Activated T-cell treated with anti-CD3 and anti-CD28 coated beads, Interleukin-2, amount 50 U/mL, for 24 hours (primary cell): Measurements from ENCODE around the gene POLD2.

Source experiments
- DNase-seq: peaks from one replicate; pipeline ENCODE4 v3.0.0-alpha.2; 2020
- H3K27ac Mint-ChIP-seq: 2 replicates; pipeline ENCODE4 v1.8.0; 2020; ENCODE audit warnings: mild to moderate bottlenecking, mixed read lengths
- H3K27me3 Mint-ChIP-seq: 2 replicates; pipeline ENCODE4 v1.8.0; 2020; ENCODE audit warnings: mixed read lengths
- H3K36me3 Mint-ChIP-seq: 2 replicates; pipeline ENCODE4 v1.8.0; 2020; ENCODE audit warnings: low read depth, mixed read lengths
- H3K4me1 Mint-ChIP-seq: 2 replicates; pipeline ENCODE4 v1.8.0; 2020; ENCODE audit warnings: low read depth, mixed read lengths
- H3K4me3 Mint-ChIP-seq: 2 replicates; pipeline ENCODE4 v1.8.0; 2020; ENCODE audit warnings: mild to moderate bottlenecking, moderate library complexity, mixed read lengths
- H3K9me3 Mint-ChIP-seq: 2 replicates; pipeline ENCODE4 v1.8.0; 2020; ENCODE audit warnings: mixed read lengths

The POLD2 gene

DNA sequence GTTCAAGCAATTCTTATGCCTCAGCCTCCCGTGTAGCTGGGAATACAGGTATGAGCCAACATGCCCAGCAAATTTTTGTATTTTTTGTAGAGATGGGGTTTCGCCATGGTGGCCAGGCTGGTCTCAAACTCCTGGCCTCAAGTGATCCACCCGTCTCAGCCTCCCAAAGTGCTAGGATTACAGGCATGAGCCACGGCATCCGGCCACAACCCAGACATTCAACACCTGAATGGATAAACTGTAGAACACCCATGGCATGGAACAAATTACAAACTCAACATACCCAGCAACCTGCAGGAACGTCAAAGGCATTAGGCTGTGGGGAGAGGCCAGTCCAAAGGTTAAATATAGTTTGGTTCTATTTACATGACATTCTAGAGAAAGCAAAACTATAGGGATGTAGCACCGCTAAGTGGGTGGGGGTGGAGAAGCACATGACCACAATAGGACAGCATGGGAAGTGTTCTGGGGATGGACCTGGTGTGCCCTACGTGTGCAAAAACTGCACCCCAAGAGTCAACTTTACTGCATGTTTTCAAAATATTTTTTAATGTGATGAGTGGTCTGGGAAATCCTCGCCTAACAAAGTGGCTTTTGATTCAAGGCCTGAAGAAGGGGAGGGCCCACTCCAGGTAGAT is 51.5 kb downstream of the POLD2 start:
- no peak overlapping the region for H3K4me3 Mint-ChIP-seq
- peak overlapping the region; percentile 67 for H3K27ac Mint-ChIP-seq
- DNase-seq: no peak
- no peaks in the 10 kb centered on the region for H3K9me3 Mint-ChIP-seq
- H3K4me1 Mint-ChIP-seq: peaks cover 39% of the 10 kb centered on the region
- peaks cover 57% of the 10 kb centered on the region for H3K36me3 Mint-ChIP-seq
- H3K27me3 Mint-ChIP-seq: no peaks in the 10 kb centered on the region

DNA sequence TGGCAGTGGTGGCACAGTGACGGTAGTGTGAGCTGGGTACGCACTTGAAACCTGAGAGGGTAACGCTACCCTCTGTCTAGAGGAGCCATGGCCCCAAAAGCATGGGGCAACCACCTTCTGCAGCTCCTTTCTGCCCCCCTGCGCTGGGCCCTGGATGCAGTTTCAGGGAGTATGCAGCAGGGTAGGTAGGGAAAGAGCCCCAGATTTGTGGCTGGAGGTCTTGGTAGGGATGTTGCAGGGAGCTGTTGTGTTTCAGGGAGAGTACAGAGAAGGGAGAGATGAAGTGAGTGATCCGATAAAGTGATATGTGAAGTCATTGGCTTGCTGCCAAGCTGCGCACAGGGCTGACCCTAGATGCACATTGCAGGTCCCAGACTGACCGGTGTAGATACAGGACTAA is 55.3 kb downstream of the POLD2 start:
- Mint-ChIP-seq H3K36me3 (peaks cover 22% of the 10 kb centered on the region), H3K4me1 (peaks cover 47% of the 10 kb centered on the region), H3K9me3 (no peaks in the 10 kb centered on the region), H3K27ac (peak overlapping the region; percentile 27), H3K4me3 (no peak overlapping the region), H3K27me3 (no peaks in the 10 kb centered on the region)
- DNase-seq: no peak

DNA sequence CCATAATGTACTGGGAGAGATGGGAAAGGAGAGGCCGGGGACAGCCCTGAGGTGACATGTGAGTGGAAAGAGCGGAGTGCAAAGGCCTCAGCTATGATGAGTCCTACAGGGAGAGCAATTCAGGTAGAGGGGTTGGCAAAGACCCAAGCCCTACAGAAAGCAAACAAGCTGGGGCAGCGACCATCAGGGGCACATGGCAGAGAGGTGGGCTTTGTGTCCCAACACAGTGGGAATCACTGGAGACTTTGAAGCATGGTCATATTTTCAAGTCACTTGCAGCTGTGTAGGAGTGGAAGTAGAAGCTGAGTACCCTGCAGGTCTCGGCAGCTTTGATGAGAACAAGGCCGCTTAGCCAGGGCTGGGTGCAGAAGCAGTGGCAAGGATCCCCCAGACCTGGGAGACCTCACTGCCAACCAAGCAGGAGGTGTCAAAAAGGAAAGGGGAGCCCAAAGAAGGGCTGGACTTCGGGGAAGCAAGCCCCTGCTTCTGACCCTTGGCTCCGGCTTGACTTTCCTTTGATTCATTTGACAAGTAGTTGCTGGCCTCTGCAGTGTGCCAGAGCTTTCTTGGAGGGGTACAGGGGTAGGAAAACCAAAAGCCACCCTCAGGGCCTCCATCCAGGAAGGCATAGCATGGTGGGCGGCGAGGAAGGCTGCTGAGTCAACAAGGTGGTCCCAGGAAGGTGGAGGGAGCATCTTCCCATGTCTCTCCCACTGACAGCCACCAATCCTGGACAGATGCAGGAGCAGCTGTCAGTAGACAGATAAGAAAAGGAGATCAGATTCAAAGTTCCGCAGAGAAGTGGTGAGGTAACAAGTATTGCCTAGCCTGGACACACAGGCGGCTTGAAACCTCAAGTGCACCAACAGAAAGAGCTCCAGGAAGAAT is 56.0 kb downstream of the POLD2 start:
- Mint-ChIP-seq H3K4me1 (peaks cover 42% of the 10 kb centered on the region), H3K27ac (peak overlapping the region; percentile 73), H3K4me3 (no peak overlapping the region), H3K27me3 (no peaks in the 10 kb centered on the region), H3K9me3 (no peaks in the 10 kb centered on the region), H3K36me3 (peaks cover 17% of the 10 kb centered on the region)
- DNase-seq: no peak

DNA sequence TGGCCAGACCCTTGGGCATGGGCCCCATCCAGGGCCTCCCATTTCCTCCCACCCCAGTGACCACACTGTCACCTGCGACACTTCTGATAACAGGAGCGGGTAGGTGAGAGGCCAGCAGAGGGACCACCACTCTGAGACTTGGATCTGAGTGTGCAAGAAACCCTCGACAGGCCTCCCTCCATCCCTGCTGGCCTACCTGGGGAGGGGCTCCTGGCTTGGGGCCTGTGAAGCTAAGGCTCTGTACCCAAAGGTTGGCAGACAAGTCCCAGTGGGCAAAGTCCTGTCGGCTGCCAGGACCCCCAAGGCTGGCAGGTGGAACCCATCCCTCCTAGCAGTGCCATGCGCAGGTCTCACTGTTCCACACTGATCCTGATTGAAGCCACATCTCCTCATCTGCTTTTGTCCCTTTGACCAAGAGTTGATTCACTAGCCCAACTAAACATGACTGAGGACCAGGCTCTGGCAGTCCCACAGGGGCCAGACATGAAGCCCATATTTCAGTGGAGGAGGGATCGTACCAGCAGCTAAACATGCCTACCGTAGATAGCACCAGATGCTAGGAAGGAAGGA is 56.8 kb downstream of the POLD2 start:
- H3K4me3 Mint-ChIP-seq: no peak overlapping the region
- H3K4me1 Mint-ChIP-seq: peaks cover 39% of the 10 kb centered on the region
- H3K36me3 Mint-ChIP-seq: peaks cover 15% of the 10 kb centered on the region
- no peaks in the 10 kb centered on the region for H3K27me3 Mint-ChIP-seq
- DNase-seq: peak; percentile 54
- no peaks in the 10 kb centered on the region for H3K9me3 Mint-ChIP-seq
- peak overlapping the region; percentile 73 for H3K27ac Mint-ChIP-seq

DNA sequence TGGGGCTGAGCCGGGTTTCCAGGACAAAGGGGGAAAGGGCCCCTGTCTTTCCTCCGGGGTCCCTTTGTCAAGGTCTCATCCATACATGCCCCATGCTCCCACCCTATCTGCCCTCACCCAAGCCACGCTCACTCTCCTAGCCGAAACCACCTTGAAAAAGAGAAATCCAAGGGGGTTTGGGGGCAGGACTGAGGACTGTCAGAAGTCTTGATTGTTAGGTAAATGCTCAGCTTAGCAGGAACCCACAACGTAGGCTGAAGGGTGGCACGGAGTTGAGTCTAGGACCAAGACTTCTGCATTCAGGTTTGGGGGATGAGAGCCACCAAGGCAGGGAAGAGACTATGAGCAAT is 57.3 kb downstream of the POLD2 start:
- no peak for DNase-seq
- peaks cover 36% of the 10 kb centered on the region for H3K4me1 Mint-ChIP-seq
- H3K27me3 Mint-ChIP-seq: no peaks in the 10 kb centered on the region
- H3K4me3 Mint-ChIP-seq: no peak overlapping the region
- peak overlapping the region; percentile 71 for H3K27ac Mint-ChIP-seq
- no peaks in the 10 kb centered on the region for H3K9me3 Mint-ChIP-seq
- peaks cover 16% of the 10 kb centered on the region for H3K36me3 Mint-ChIP-seq

DNA sequence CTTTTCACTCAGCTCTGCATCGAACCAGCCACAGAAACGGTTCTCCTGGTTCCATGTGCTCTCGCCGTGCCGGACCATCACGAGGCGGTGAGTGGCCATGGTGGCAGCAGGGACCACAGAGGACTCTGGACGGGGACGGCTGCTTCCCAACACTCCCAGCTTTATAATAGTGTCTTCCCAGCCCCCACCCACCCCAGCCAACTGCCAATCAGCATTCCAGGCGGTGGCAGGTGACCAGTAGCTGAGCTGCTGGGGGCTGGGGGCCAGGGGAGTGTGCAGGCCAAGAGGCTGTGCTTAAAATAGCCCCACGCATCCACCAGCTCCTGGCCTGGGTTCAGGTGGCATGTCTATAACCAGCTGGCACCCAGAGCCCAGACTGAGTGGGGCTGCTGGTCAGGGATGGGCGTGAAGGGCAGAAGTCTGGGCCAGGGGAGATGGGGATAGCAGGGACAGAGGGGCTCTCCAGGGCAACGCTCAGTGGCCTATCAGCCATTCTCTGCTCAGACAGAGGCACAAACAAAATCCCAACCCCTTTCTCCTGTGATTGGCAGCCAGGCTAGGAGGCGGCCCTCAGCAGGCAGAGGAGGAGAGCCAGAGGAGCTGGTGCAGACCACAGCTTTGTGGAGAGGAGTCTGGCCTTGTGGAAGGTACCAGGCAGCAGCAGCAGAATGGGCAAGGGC is 57.8 kb downstream of the POLD2 start, which contains the start of gene PGAM2:
Gene PGAM2, minus strand, starts transcription at position 137 of the 680 bp plus-strand sequence. Its CDS starts 38 bp downstream, at position 99.
- peaks cover 21% of the 10 kb centered on the region for H3K36me3 Mint-ChIP-seq

DNA sequence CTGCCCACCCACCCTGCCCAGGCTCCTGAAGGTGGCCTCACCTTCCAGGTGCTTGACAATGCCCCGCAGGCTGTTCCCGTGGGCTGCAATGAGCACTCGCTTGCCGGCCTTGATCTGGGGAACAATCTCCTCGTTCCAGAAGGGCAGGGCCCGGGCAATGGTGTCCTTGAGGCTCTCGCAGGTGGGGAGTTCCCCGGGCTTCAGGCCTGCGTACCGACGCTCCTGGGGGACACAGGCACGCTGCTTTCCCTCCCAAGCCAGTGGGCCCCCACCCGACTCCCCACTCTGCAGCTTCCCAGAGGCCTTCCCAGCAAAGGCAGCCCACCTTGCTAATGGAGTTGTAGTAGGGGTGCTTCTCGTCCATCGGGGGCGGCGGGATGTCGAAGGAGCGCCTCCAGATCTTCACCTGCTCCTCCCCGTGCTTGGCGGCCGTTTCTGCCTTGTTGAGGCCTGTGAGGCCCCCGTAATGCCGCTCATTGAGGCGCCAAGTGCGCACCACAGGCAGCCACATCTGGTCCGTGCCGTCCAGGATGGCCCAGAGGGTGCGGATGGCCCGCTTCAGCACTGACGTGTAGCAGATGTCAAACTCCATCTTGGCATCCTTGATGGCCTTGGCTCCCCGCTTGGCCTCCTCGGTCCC is 58.4 kb downstream of the POLD2 start:
- peak overlapping the region; percentile 71 for H3K27ac Mint-ChIP-seq
- DNase-seq: peak; percentile 57
- H3K4me3 Mint-ChIP-seq: no peak overlapping the region
- H3K9me3 Mint-ChIP-seq: no peaks in the 10 kb centered on the region
- no peaks in the 10 kb centered on the region for H3K27me3 Mint-ChIP-seq
- H3K36me3 Mint-ChIP-seq: peaks cover 28% of the 10 kb centered on the region
- peaks cover 36% of the 10 kb centered on the region for H3K4me1 Mint-ChIP-seq

More for the DNA sequence above, 57.8 kb downstream of the POLD2 start, which contains the start of gene PGAM2:
- Mint-ChIP-seq H3K27me3 (no peaks in the 10 kb centered on the region), H3K4me1 (peaks cover 36% of the 10 kb centered on the region), H3K4me3 (no peak within 1 kb of the TSS), H3K27ac (peak within 1 kb of the TSS; percentile 71), H3K9me3 (no peaks in the 10 kb centered on the region)
- peak; percentile 62 for DNase-seq
